Natural killer cell (primary cell): Measurements from ENCODE around the gene PRDM12. TPM values are rescaled to one million over a fixed set of nuclear protein-coding genes. Genes with fewer than 3 reads are reported as not detected.

Experiments
- ATAC-seq, 3 donors: fragments of 150-1000 bp in 2 of 3; fragments of 200-7000 bp in 1 of 3; cut with Tn5 transposase; 1 replicate in 1 of 3; 2 replicates in 2 of 3; pipeline ENCODE4 v1.10.0; 2021; ENCODE audit warnings: mild to moderate bottlenecking in 2 of 3, moderate library complexity in 2 of 3
- DNase-seq, 2 donors: peaks; one replicate each; pipeline versions ENCODE4 v3.0.0 to v3.0.0-alpha.2; 2013 to 2021; ENCODE audit warnings: mixed read lengths in 1 of 2
- H3K27ac ChIP-seq: one replicate; pipeline ENCODE4 v1.5.1; 2013; ENCODE audit warnings: mild to moderate bottlenecking, low read length
- H3K27me3 ChIP-seq: one replicate; pipeline ENCODE4 v1.6.1; 2013; ENCODE audit warnings: low read length; ENCODE audit not compliant: control insufficient read depth, insufficient read depth
- H3K36me3 ChIP-seq: one replicate; pipeline ENCODE4 v1.6.1; 2013; ENCODE audit warnings: low read length; ENCODE audit not compliant: control insufficient read depth, insufficient read depth
- H3K4me1 ChIP-seq: one replicate; pipeline ENCODE4 v1.6.1; 2013; ENCODE audit warnings: low read length; ENCODE audit not compliant: control insufficient read depth, insufficient read depth
- H3K4me3 ChIP-seq: one replicate; pipeline ENCODE4 v1.5.1; 2013; ENCODE audit warnings: low read length
- H3K9me3 ChIP-seq: one replicate; pipeline ENCODE4 v1.6.1; 2013; ENCODE audit warnings: low read length; ENCODE audit not compliant: control insufficient read depth, insufficient read depth
- H3K27ac Mint-ChIP-seq, 2 donors: one replicate each; pipeline ENCODE4 v1.8.0; 2022; ENCODE audit warnings: mild to moderate bottlenecking in 2 of 2, mixed read lengths in 2 of 2, moderate library complexity in 1 of 2
- H3K27me3 Mint-ChIP-seq, 2 donors: one replicate each; pipeline ENCODE4 v1.8.0; 2022; ENCODE audit warnings: low read depth in 2 of 2, mixed read lengths in 2 of 2
- H3K36me3 Mint-ChIP-seq: one replicate; pipeline ENCODE4 v1.8.0; 2022; ENCODE audit warnings: mixed read lengths
- H3K4me1 Mint-ChIP-seq, 2 donors: one replicate each; pipeline ENCODE4 v1.8.0; 2022; ENCODE audit warnings: mixed read lengths in 2 of 2
- H3K4me3 Mint-ChIP-seq: one replicate; pipeline ENCODE4 v1.8.0; 2022; ENCODE audit warnings: mild to moderate bottlenecking, moderate library complexity, mixed read lengths
- H3K9me3 Mint-ChIP-seq, 2 donors: one replicate each; pipeline ENCODE4 v1.8.0; 2022; ENCODE audit warnings: mixed read lengths in 2 of 2
- WGBS: methylation state at CpG from one replicate; pipeline ENCODE4 v1.1.7; 2013; ENCODE audit warnings: missing lambda C conversion rate; ENCODE audit not compliant: insufficient coverage; 5-methylcytosine and 5-hydroxymethylcytosine counted together
- intact Hi-C: fragments of 100-400 bp; cut with micrococcal nuclease; formaldehyde crosslinking; loops from one replicate; pipeline ENCODE4 v1.14.2; 2022
- total RNA-seq, 4 donors: library from RNA; stranded (reverse); fragments of 120-200 nt in 1 of 4; gene quantifications; one replicate each; pipeline versions ENCODE4 v1.2.3 to v1.2.4, GENCODE V29; 2013 to 2022
- TF ChIP-seq, protein P1 (sequence below): fragments of 200-600 bp; IDR thresholded peaks from one replicate; pipeline ENCODE4 v1.8.0; 2022; ENCODE audit warnings: antibody characterized with exemption

The PRDM12 gene
- total RNA-seq, 3 donors from 2014 or later (not counting 1 experiment from before 2014, with no cell fraction given), result 0.09 to 0.15 TPM; not detected in 1

DNA sequence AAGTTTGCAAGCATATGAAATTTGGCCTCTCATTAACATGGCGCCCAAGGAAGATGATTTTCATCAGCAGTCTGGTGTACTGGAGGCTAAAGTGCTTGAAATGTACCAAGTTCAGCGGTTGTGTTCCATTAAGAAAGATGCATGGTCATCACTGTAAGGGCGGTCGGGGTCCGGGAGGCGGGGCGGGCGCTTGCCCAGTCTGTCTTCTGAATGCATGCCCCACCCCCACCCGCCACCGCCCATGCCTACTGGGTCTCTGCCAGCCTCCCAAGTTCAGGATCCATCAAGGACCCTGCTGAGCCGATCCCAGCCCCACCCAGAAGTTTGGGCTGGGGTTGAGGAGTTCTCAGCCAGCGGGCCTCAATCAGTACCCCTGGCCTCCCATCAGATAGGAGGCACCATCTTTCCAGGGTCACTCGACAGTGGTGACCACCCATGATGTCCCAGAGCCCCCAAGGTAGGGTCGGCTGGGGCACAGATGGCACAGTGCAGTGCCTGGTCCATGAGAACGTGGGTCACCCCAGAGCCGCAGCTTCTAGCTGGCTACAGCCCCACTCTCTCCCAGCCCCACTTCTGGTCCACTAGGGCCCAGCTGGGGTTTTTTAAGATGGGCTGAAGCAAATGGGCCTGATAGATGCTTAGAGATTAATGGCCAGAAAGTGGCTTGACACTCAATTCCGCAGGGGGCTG is 24.4 kb upstream of the PRDM12 start:
- TF ChIP-seq, protein P1, sequence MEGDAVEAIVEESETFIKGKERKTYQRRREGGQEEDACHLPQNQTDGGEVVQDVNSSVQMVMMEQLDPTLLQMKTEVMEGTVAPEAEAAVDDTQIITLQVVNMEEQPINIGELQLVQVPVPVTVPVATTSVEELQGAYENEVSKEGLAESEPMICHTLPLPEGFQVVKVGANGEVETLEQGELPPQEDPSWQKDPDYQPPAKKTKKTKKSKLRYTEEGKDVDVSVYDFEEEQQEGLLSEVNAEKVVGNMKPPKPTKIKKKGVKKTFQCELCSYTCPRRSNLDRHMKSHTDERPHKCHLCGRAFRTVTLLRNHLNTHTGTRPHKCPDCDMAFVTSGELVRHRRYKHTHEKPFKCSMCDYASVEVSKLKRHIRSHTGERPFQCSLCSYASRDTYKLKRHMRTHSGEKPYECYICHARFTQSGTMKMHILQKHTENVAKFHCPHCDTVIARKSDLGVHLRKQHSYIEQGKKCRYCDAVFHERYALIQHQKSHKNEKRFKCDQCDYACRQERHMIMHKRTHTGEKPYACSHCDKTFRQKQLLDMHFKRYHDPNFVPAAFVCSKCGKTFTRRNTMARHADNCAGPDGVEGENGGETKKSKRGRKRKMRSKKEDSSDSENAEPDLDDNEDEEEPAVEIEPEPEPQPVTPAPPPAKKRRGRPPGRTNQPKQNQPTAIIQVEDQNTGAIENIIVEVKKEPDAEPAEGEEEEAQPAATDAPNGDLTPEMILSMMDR, result no peak
- Histone ChIP-seq H3K36me3 (peaks cover 22% of the 10 kb centered on the region), H3K4me1 (no peaks in the 10 kb centered on the region), H3K4me3 (no peak overlapping the region), H3K27ac (no peak overlapping the region), H3K27me3 (no peaks in the 10 kb centered on the region), H3K9me3 (no peaks in the 10 kb centered on the region)
- H3K4me1 Mint-ChIP-seq, result no peaks in the 10 kb centered on the region
- H3K36me3 Mint-ChIP-seq, result no peaks in the 10 kb centered on the region
- WGBS, result 96% methylated on average over 17 of the region's 17 CpGs
- H3K27ac Mint-ChIP-seq, result no peak overlapping the region
- no peaks in the 10 kb centered on the region for H3K27me3 Mint-ChIP-seq
- H3K4me3 Mint-ChIP-seq, result no peak overlapping the region
- H3K9me3 Mint-ChIP-seq, result no peaks in the 10 kb centered on the region
- ATAC-seq (no peak), DNase-seq (no peak)
- intact Hi-C loops, result no loop called here

DNA sequence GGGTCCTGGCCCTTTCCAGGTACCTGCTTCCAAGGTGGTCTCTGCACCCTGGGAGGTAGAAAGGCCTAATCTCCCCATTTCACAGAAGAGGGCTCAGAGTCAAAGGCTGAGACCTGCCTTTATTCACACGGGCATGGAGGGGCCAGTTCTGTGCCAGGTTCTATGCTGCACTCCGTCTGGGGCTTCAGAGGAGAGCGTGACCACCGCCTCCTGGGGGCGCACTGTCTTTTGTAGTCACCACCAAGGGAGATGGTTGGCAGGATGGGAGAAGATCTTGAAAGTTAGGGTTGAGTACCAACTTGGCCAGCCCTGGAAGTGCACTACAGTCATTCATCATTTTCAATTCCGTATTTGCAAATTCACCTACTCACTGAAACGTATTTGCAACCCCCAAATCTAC is 23.7 kb upstream of the PRDM12 start:
- Histone ChIP-seq H3K9me3 (no peaks in the 10 kb centered on the region), H3K4me1 (no peaks in the 10 kb centered on the region), H3K36me3 (peaks cover 18% of the 10 kb centered on the region), H3K4me3 (no peak overlapping the region), H3K27ac (no peak overlapping the region), H3K27me3 (no peaks in the 10 kb centered on the region)
- DNase-seq (no peak), ATAC-seq (no peak)
- WGBS, result 88% methylated on average over 7 of the region's 7 CpGs
- Mint-ChIP-seq H3K9me3 (no peaks in the 10 kb centered on the region), H3K4me1 (no peaks in the 10 kb centered on the region), H3K36me3 (no peaks in the 10 kb centered on the region), H3K27ac (no peak overlapping the region), H3K4me3 (no peak overlapping the region), H3K27me3 (peaks cover 0 to 2% of the 10 kb centered on the region in 2 donors)
- TF ChIP-seq, protein P1, result no peak
- intact Hi-C loops, result no loop called here

- H3K9me3 ChIP-seq, result no peaks in the 10 kb centered on the region
- DNase-seq, result no peak
- Mint-ChIP-seq H3K4me3 (no peak overlapping the region), H3K4me1 (no peaks in the 10 kb centered on the region), H3K36me3 (no peaks in the 10 kb centered on the region), H3K9me3 (no peaks in the 10 kb centered on the region), H3K27ac (no peak overlapping the region), H3K27me3 (peaks cover 0 to 11% of the 10 kb centered on the region in 2 donors)
- no peak for ATAC-seq
- peaks cover 3% of the 10 kb centered on the region for H3K36me3 ChIP-seq
- H3K27ac ChIP-seq, result no peak overlapping the region
- WGBS, result 90% methylated on average over 8 of the region's 8 CpGs
- TF ChIP-seq, protein P1, result no peak
- no peaks in the 10 kb centered on the region for H3K4me1 ChIP-seq
- intact Hi-C loops, result no loop called here
- H3K4me3 ChIP-seq, result no peak overlapping the region
- no peaks in the 10 kb centered on the region for H3K27me3 ChIP-seq
Observed at GRCh38 chr9:130642926-130643325, 21.5 kb upstream of the PRDM12 start.

- Histone ChIP-seq H3K4me3 (no peak overlapping the region), H3K27ac (no peak overlapping the region), H3K4me1 (no peaks in the 10 kb centered on the region), H3K27me3 (no peaks in the 10 kb centered on the region), H3K9me3 (no peaks in the 10 kb centered on the region), H3K36me3 (no peaks in the 10 kb centered on the region)
- ATAC-seq (no peak), DNase-seq (no peak)
- Mint-ChIP-seq H3K36me3 (no peaks in the 10 kb centered on the region), H3K4me1 (no peaks in the 10 kb centered on the region), H3K27me3 (peaks cover 4 to 14% of the 10 kb centered on the region in 2 donors), H3K27ac (no peak overlapping the region), H3K4me3 (no peak overlapping the region), H3K9me3 (no peaks in the 10 kb centered on the region)
- intact Hi-C loops, result no loop called here
- WGBS, result 83% methylated on average over 15 of the region's 15 CpGs
- TF ChIP-seq, protein P1, result no peak
Observed at GRCh38 chr9:130651221-130651620, 13.2 kb upstream of the PRDM12 start.
